HG03025 (cell line): Measurements from ENCODE around the gene RAD51B.

Source experiments
- ATAC-seq: cut with Tn5 transposase; IDR thresholded peaks from one replicate; pipeline ENCODE4 v1.9.1; 2021; ENCODE audit warnings: mild to moderate bottlenecking, moderate library complexity; ENCODE audit not compliant: unreplicated experiment, low FRiP score

Gene RAD51B

DNA sequence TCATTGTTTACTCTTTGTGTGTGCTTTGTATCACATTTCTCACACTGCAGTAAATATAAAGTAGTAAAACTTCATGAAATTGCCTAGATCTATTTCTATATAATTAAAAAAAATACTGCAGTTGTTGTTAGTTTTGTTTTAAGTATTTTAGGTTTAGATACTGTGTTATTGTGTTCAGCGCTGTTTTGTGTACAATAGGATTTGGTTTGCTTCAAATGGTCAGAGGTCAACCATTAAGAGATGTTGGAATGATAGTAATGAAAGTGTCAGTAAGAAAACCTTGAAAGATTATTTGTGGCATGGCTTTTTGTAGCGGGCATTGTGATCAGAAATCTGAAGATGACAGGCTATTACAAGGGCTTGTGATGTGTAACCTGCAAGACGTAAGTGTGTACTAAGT is 67.9 kb downstream of the RAD51B start:
- no peak for ATAC-seq

- no peak for ATAC-seq
Measured at GRCh38 chr14:67889455-67889854, 69.9 kb downstream of the RAD51B start.

GRCh38 chr14:67892466-67893100 is 73.0 kb downstream of the RAD51B start:
- no peak for ATAC-seq

GRCh38 chr14:67900231-67900630 is 80.7 kb downstream of the RAD51B start:
- no peak for ATAC-seq

DNA sequence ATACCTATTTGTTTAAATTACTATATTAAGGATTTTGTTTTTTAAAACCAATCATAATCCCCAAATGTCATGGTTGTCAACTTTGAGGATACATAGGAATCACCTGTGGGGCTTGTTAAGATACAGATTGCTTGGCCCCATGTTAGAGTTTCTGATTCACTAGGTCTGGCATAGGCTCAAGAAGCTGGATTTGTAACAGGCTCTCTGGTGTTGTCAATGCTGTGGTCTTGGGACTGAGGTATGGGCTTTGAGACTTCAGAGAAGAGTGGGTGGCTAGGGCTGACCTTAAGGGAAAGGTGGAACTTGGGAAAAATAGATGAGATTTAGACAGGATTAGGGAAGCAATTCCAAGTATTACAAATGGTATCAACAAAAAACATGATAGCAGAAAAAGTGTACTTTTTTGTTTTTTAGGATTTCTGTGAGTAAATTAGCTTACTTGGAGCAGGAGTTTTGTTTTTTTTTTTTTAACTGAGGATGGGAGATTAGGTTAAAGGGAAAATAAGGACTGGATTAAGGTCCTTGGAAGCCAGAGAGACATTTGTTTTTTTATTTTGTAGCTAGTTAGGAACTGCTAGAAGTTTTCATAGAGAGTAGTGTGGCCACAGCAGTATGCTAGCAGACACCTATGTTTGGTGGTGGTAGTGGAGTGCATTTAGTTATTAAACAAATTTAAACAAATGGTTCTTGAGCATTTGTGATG is 88.6 kb downstream of the RAD51B start:
- ATAC-seq: no peak

DNA sequence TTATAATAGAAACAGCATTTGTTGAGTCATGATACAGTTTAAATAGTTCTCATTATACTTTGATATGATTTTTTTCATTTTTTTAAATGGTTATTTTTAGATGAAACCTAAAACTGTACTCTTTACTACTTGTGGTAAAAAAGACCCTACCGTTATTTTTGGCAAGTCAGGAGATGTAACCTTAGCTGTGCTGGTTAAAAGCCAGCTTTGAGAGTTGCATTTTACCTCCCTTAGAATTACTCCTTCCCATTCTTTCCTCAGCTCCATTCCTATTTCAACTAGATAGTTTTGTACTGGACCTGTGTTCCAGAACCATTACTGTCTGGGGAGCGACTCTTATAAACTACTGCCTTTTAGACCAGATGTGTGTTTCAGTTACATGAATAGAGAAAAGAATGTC is 92.0 kb downstream of the RAD51B start:
- ATAC-seq: no peak

DNA sequence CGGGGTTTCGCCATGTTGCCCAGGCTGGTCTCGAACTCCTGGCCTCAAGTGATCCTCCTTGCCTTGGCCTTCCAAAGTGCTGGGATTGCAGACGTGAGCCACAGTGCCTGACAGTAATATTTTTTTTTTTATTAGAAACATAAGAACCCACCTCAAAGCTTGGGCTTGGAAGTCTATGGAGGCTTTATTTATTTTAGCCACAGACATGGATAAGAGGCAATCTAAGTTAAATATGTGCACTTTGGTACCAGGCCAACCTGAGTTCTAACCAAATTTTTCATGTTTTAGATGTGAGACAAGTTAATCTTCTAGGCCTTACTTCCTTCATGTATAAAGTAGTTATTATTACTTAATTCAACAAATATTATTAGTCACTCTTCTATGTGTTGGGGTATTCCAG is 96.9 kb downstream of the RAD51B start:
- ATAC-seq: no peak

GRCh38 chr14:67917006-67917405 is 97.4 kb downstream of the RAD51B start:
- ATAC-seq: no peak

GRCh38 chr14:67918838-67919237 is 99.3 kb downstream of the RAD51B start:
- ATAC-seq: no peak

GRCh38 chr14:67919259-67920032 is 99.9 kb downstream of the RAD51B start:
- ATAC-seq: no peak

- ATAC-seq: no peak
Measured at GRCh38 chr14:67926821-67927220, 107.2 kb downstream of the RAD51B start.

DNA sequence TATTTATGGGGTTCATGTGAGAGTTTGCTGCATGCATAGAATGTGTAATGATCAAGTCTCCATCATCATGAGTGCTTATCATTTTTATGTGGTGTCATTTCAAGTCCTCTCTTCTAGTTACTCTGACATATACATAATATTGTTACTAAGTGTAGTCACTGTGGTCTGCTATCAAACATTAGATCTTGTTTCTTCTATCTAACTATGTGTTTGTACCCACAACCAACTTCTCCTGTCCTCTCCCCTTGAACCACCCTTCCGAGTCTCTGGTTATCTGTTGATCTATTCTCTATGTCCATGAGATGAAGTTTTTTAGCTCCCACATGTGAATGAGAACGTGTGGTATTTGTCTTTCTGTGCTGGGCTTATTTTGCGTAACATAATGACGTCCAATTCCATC is 107.7 kb downstream of the RAD51B start:
- ATAC-seq: no peak

GRCh38 chr14:67928375-67928774 is 108.8 kb downstream of the RAD51B start:
- no peak for ATAC-seq

GRCh38 chr14:67932708-67933246 is 113.2 kb downstream of the RAD51B start:
- no peak for ATAC-seq

DNA sequence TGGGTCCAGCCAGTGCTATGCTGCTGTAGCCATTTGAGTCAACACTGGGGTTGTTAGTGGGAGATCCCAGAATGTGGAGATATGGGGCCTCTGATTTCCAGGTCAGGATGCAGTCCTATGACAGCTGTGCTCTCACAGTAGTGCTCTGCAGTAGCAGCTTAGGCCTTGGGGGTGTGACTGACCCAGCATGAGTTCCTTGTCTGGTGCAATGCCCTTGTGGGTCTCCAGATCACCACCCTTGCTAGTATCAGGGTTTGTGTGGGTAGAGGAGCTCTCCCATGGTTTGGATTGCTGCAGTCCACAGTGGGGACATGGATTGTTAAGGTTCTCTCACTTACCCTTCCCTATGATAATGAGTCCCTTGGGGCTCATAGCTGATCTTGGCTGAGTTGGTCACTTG is 113.7 kb downstream of the RAD51B start:
- no peak for ATAC-seq

- no peak for ATAC-seq
Measured at GRCh38 chr14:67934087-67934486, 114.5 kb downstream of the RAD51B start.

DNA sequence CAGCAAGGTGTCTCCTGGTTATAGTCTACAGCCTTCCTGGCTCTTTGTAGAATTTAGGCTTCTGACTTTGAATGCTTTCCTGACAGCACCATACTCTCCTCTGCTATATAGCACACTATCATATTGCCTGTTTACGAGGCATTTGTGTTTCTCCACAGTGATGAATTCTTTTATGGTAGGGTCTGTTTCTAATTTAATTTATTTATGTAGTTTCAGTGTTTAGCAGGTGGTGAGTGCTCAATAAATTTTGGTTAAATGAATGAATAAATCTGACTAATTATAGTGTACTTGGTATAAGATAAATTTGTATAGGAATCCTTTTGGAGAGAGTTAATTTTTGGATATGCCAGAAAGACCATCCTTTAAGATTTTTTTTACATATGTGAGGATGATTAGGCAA is 115.3 kb downstream of the RAD51B start:
- ATAC-seq: no peak

- ATAC-seq: no peak
Measured at GRCh38 chr14:67935371-67935770, 115.8 kb downstream of the RAD51B start.

DNA sequence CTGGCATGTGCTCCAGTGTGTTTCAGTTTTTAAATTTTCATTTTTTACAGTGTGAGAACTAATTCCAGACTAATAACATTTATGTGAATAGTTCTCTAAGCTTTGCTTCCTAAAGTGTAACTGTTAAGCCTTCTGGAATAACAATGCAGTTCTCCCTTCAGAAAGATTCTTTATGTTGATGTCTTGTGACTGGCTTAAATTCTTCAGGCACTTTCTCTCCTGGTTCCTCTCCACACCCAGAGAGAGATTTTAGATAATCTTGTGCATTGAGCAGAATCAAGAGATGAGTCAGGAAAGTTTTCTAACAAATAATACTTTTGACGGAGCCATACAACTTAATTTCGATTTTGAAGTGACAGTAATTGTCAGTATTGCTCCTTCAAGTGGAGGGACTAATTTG is 118.5 kb downstream of the RAD51B start:
- no peak for ATAC-seq

GRCh38 chr14:67940486-67941455 is 121.2 kb downstream of the RAD51B start:
- ATAC-seq: no peak
